ENCODE data around the gene EXD3.

The EXD3 gene

DNA sequence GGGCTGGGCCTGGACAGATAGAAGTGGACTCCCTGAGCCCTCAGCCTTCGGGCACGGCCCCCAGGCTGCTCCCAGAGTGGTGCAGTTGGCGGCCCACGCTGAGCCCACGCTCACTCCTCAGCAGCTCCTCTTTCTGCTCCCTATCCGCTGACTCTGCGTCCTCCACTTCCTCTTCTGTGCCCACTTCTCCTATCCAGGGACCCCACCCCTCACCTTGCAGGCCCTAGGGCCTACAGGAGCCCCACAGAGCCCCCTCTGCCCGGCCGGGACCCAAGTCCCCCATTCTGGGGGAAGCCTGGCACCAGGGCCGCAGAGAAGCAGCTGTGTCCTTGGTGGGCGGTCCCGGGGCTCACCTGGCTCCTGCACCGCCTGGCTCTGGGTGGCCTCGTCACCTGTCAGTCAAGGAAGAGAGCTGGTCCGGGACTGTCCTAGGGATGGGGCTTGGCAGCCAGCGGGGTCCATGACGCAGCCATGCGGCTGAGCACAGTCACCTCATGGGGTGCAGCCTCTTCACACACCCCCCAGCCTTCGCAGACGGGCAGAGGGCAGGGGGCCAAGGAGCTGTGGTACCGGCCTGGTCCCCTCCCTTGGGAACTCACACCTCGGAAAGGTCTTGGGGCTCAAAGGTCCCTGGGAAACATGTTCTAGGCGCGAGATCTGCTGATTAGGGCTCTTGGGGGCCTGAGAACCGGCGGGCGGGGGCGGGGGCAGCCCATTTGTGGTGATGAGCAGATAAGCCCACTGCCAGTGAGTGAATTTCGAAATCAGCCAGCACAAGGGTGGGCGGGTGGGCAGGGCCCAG lies 115.5 kb downstream of the EXD3 start:
- no peak for TF ChIP-seq CTCF (IDR thresholded peaks at IDR 0.05; ENCODE audit: low read depth, low read length)
- H3K4me3 ChIP-seq (ENCODE audit: low read depth, low read length) = no peak overlapping the region

GRCh38 chr9:137306850-137307254 lies 116.1 kb downstream of the EXD3 start:
- no peak for TF ChIP-seq CTCF (IDR thresholded peaks at IDR 0.05; ENCODE audit: low read depth, low read length)
- no peak overlapping the region for H3K4me3 ChIP-seq (ENCODE audit: low read depth, low read length)

- no peak for TF ChIP-seq CTCF (IDR thresholded peaks at IDR 0.05; ENCODE audit: low read depth, low read length)
- no peak overlapping the region for H3K4me3 ChIP-seq (ENCODE audit: low read depth, low read length)
Observed at GRCh38 chr9:137306066-137306849, 116.7 kb downstream of the EXD3 start.

GRCh38 chr9:137305798-137306065 lies 117.2 kb downstream of the EXD3 start:
- no peak overlapping the region for H3K4me3 ChIP-seq (ENCODE audit: low read depth, low read length)
- TF ChIP-seq CTCF (IDR thresholded peaks at IDR 0.05; ENCODE audit: low read depth, low read length) = no peak

GRCh38 chr9:137305060-137305797 lies 117.7 kb downstream of the EXD3 start:
- TF ChIP-seq CTCF (IDR thresholded peaks at IDR 0.05; ENCODE audit: low read depth, low read length) = no peak
- no peak overlapping the region for H3K4me3 ChIP-seq (ENCODE audit: low read depth, low read length)

GRCh38 chr9:137304383-137305059 lies 118.4 kb downstream of the EXD3 start:
- no peak overlapping the region for H3K4me3 ChIP-seq (ENCODE audit: low read depth, low read length)
- no peak for TF ChIP-seq CTCF (IDR thresholded peaks at IDR 0.05; ENCODE audit: low read depth, low read length)

All from WI38 (cell line).